Muscle of back (tissue), 11 donors: Measurements from ENCODE around the gene HADH. TPM values are rescaled to one million over a fixed set of nuclear protein-coding genes. Genes with fewer than 3 reads are reported as not detected.
"Not testable (repeated sequence)": the region's sequence is repeated elsewhere in the genome, so short reads cannot be mapped to it uniquely, and the experiment has no call there.

Experiments
- DNase-seq, 3 donors: peaks; one replicate each; pipeline versions ENCODE4 v3.0.0 to v3.0.0-alpha.2; 2013
- polyA plus RNA-seq, 10 donors: library from polyadenylated mRNA; unstranded; fragments of 120-200 nt; gene quantifications; one replicate each; pipeline ENCODE4 v1.2.1, GENCODE V29; 2013; ENCODE audit not compliant: insufficient read length in 10 of 10

Gene HADH
- polyA plus RNA-seq, 10 donors, result 83.5 to 121 (median 88.0) TPM

GRCh38 chr4:108029016-108029720 lies 39.5 kb downstream of the HADH start:
- no peak for DNase-seq

GRCh38 chr4:108029731-108030130 lies 40.0 kb downstream of the HADH start:
- DNase-seq, result no peak

GRCh38 chr4:108030332-108030731 lies 40.6 kb downstream of the HADH start:
- DNase-seq, result peak; percentile 32 to 75 (median 62)

GRCh38 chr4:108031427-108032083 lies 41.9 kb downstream of the HADH start:
- DNase-seq, result no peak

- DNase-seq, result no peak
Measured at GRCh38 chr4:108033348-108033747, 43.7 kb downstream of the HADH start.

GRCh38 chr4:108034565-108034964 lies 44.9 kb downstream of the HADH start:
- DNase-seq, result no peak

- no peak for DNase-seq
Measured at GRCh38 chr4:108035691-108036090, 46.0 kb downstream of the HADH start.

- no peak for DNase-seq
Measured at GRCh38 chr4:108036213-108036612, 46.5 kb downstream of the HADH start.

- no peak for DNase-seq
Measured at GRCh38 chr4:108037884-108038283, 48.2 kb downstream of the HADH start.

GRCh38 chr4:108042927-108043326 lies 53.2 kb downstream of the HADH start:
- no peak for DNase-seq

GRCh38 chr4:108043526-108043925 lies 53.8 kb downstream of the HADH start:
- no peak for DNase-seq

- DNase-seq, result no peak
Measured at GRCh38 chr4:108044951-108045686, 55.4 kb downstream of the HADH start.

- DNase-seq, result peak; percentile 14 to 71 (median 70)
Measured at GRCh38 chr4:108045687-108046024, 56.0 kb downstream of the HADH start.

- DNase-seq, result no peak
Measured at GRCh38 chr4:108047199-108047598, 57.5 kb downstream of the HADH start.

- DNase-seq, result peak in 1 of 3 donors; percentile 22
Measured at GRCh38 chr4:108048157-108048556, 58.5 kb downstream of the HADH start.

GRCh38 chr4:108048997-108049396 lies 59.3 kb downstream of the HADH start:
- DNase-seq, result no peak

GRCh38 chr4:108049406-108049805 lies 59.7 kb downstream of the HADH start:
- DNase-seq, result no peak

GRCh38 chr4:108050166-108051111 lies 60.8 kb downstream of the HADH start:
- not testable (repeated sequence) for DNase-seq

GRCh38 chr4:108051343-108051742 lies 61.7 kb downstream of the HADH start:
- DNase-seq, result no peak

- no peak for DNase-seq
Measured at GRCh38 chr4:108052558-108053120, 63.0 kb downstream of the HADH start.

- no peak for DNase-seq
Measured at GRCh38 chr4:108053251-108053711, 63.6 kb downstream of the HADH start.
